ENCODE results near the gene CBARP. TPM values are rescaled to one million over a fixed set of nuclear protein-coding genes. Genes with fewer than 3 reads are reported as not detected.

The CBARP gene, protein sequence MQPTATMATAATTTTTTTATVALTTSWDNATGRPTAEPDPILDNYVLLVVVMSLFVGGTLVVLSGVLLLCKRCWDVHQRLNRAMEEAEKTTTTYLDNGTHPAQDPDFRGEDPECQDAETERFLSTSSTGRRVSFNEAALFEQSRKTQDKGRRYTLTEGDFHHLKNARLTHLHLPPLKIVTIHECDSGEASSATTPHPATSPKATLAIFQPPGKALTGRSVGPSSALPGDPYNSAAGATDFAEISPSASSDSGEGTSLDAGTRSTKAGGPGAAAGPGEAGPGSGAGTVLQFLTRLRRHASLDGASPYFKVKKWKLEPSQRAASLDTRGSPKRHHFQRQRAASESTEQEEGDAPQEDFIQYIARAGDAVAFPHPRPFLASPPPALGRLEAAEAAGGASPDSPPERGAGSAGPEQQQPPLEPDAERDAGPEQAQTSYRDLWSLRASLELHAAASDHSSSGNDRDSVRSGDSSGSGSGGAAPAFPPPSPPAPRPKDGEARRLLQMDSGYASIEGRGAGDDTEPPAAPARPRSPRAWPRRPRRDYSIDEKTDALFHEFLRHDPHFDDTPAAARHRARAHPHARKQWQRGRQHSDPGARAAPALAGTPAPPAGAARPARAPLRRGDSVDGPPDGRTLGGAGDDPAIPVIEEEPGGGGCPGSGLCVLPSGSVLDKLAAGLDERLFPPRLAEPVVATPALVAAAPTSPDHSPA
- total RNA-seq, result 10 to 100 TPM in 2 of 7 donors, 1 to 10 TPM in 2, under 1 TPM in 3; 0.61 to 21.1 (median 2.4) TPM
- polyA plus RNA-seq, result under 1 TPM in 1 of 2 donors, not detected in 1; 0.45 TPM
- long read RNA-seq, donor 1, result 0 reads
- long read RNA-seq, donor 2, partial matches to known transcripts, result 1,429 of 1,677 reads
- long read RNA-seq, donor 2, other reads (novel, unspliced or antisense), result 248 of 1,677 reads
- long read RNA-seq, donor 3, partial matches to known transcripts, result 0 of 1 reads
- long read RNA-seq, donor 3, other reads (novel, unspliced or antisense), result 1 of 1 reads

DNA sequence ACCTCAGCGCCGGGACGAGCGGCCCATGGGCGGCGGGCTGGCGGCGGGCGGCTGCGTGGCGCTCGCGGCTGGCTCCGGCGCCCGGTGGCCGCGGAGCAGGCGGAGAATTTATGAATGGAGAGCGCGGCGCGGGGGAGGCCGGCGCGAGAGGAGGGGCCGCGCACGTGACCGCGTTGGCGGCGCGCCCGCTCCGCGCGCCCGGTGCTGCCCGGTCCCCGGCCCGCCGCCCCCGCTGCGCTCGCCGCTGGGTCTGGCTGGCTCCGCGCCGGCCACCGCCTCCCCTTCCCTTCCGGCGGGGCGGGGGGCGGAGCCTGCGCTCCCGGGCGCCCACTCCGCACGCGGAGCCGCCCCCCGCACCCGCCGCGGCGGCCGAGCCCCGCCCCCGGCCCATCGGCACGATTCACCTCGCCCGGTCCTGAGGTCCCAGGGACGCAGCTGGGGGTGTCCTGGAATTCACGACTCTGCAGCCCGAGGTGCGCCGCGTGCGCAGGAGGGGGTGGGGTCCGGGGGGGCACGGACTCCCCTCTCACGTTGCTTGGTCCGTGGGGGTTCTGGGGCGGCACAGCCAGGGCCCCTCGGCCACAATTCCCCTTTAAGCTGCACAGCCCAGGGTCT, at the start of gene CBARP:
Gene CBARP, minus strand, starts transcription at position 252 of the 615 bp plus-strand sequence. CDS start 1,905 bp downstream, outside the sequence.
- Histone ChIP-seq H3K27ac (peak within 1 kb of the TSS; percentile 81 to 89), H3K36me3 (no peaks in the 10 kb centered on the region), H3K4me3 (peak within 1 kb of the TSS; percentile 37), H3K27me3 (peaks cover 4% of the 10 kb centered on the region), H3K9me3 (no peaks in the 10 kb centered on the region), H3K4me1 (ENCODE audit: insufficient read depth) (peaks cover 22% of the 10 kb centered on the region)
- DNase-seq, result peak; percentile 52 to 82 (median 76)
- intact Hi-C loops (cut with DNase I), result loop anchor here in 1 of 4 donors (10.0 kb wide), 1 partner anchor 313 kb away; the partner anchor contains the start of gene ARID3A
- TF ChIP-seq CTCF (IDR thresholded peaks at IDR 0.05), result no peak
- TF ChIP-seq POLR2A (IDR thresholded peaks at IDR 0.05), result no peak
- TF ChIP-seq EP300 (IDR thresholded peaks at IDR 0.05), result no peak
- WGBS, 3 donors, result 1% methylated on average over 36 to 87 of the region's 87 CpGs

- Histone ChIP-seq H3K4me3 (no peak overlapping the region), H3K27ac (no peak overlapping the region), H3K9me3 (no peaks in the 10 kb centered on the region), H3K27me3 (peaks cover 4% of the 10 kb centered on the region), H3K4me1 (ENCODE audit: insufficient read depth) (no peaks in the 10 kb centered on the region), H3K36me3 (no peaks in the 10 kb centered on the region)
- TF ChIP-seq POLR2A (IDR thresholded peaks at IDR 0.05), result no peak
- TF ChIP-seq EP300 (IDR thresholded peaks at IDR 0.05), result no peak
- TF ChIP-seq CTCF (IDR thresholded peaks at IDR 0.05), result no peak
- DNase-seq, result no peak
- 21 to 39% (median 30%) methylated on average over 24 to 38 of the region's 38 CpGs for WGBS, 3 donors
- intact Hi-C loops (cut with DNase I), result loop anchor here in 3 of 4 donors (10.0 kb wide), 2 partner anchors 48 to 158 kb away; no protein-coding TSS in a partner anchor
Measured at GRCh38 chr19:1286487-1287353, 48.9 kb upstream of the CBARP start.

DNA sequence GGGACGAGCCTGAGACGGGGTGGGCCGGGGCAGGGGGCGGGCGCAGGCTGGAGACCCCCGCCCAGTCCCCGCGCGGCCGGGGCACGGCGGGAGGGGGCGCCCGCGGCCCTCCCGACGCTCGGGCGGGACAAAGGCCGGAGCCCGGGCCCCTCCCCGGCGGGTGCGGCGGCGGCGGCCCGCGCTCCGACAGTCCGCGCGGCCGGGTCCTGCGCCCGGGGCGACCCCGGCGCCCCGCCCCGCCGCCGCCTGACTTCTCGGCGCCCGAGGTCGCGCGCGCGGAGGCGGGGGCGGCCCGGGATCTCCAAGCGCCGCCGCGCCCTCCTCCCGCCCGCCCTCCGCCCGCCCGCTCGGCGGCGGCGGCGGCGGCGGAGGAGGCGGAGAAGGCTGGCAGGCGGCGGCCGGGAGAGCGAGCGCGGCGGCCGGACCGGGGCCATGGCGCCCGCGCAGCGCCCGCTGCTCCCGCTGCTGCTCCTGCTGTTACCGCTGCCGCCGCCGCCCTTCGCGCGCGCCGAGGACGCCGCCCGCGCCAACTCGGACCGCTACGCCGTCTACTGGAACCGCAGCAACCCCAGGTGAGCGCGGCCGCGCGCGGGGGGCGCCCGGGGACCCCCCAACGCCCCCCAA, 48.0 kb upstream of the CBARP start, which contains the start of gene EFNA2:
Gene EFNA2, plus strand, starts transcription at position 137 of the 624 bp plus-strand sequence. Its CDS starts 296 bp downstream, at position 433.
- TF ChIP-seq EP300 (IDR thresholded peaks at IDR 0.05), result no peak
- TF ChIP-seq POLR2A (IDR thresholded peaks at IDR 0.05), result no peak
- TF ChIP-seq CTCF (IDR thresholded peaks at IDR 0.05), result no peak
- intact Hi-C loops (cut with DNase I), result loop anchor here in 3 of 4 donors (10.0 kb wide), 2 partner anchors 49 to 159 kb away; no protein-coding TSS in a partner anchor
- Histone ChIP-seq H3K27ac (no peak within 1 kb of the TSS), H3K9me3 (no peaks in the 10 kb centered on the region), H3K36me3 (no peaks in the 10 kb centered on the region), H3K27me3 (peaks cover 4% of the 10 kb centered on the region), H3K4me3 (no peak within 1 kb of the TSS), H3K4me1 (ENCODE audit: insufficient read depth) (no peaks in the 10 kb centered on the region)
- no peak for DNase-seq
- whole genome bisulfite sequencing, 3 donors, result 1 to 2% (median 1%) methylated on average over 20 to 110 of the region's 113 CpGs

Data from ovary (tissue), 10 donors.